ENCODE measurements around the gene DSCAML1.

DNA sequence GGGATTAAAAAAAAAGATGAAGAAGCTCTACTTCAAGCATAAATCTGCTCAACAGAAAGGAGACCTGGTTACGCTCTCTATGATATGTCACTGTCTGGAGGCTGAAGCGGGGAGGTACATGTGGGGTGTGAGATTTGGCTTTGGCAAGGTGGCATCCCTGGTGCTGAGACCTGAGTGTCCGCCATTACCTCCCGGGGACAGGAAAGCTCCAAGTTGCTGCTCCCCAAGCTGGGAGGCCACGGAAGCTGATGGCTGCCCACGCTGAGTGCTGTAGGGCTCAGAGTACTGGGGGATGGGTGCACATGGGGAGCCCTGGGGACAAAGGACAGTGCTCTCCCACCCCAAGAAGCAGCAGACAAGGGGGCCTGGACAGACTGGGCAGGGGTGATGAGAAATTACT is 167.9 kb downstream of the DSCAML1 start:
- TF ChIP-seq FOXK1 (CRISPR knock-in tag; IDR thresholded peaks at IDR 0.05), result no peak
- TF ChIP-seq, protein P1, sequence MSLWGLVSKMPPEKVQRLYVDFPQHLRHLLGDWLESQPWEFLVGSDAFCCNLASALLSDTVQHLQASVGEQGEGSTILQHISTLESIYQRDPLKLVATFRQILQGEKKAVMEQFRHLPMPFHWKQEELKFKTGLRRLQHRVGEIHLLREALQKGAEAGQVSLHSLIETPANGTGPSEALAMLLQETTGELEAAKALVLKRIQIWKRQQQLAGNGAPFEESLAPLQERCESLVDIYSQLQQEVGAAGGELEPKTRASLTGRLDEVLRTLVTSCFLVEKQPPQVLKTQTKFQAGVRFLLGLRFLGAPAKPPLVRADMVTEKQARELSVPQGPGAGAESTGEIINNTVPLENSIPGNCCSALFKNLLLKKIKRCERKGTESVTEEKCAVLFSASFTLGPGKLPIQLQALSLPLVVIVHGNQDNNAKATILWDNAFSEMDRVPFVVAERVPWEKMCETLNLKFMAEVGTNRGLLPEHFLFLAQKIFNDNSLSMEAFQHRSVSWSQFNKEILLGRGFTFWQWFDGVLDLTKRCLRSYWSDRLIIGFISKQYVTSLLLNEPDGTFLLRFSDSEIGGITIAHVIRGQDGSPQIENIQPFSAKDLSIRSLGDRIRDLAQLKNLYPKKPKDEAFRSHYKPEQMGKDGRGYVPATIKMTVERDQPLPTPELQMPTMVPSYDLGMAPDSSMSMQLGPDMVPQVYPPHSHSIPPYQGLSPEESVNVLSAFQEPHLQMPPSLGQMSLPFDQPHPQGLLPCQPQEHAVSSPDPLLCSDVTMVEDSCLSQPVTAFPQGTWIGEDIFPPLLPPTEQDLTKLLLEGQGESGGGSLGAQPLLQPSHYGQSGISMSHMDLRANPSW (CRISPR knock-in tag; conservative IDR thresholded peaks at IDR 0.05; ENCODE audit: low read depth), result no peak
- TF ChIP-seq NFYB (CRISPR knock-in tag; conservative IDR thresholded peaks at IDR 0.05; ENCODE audit: low read depth), result no peak
- no peak for TF ChIP-seq IRF2 (CRISPR knock-in tag; IDR thresholded peaks at IDR 0.05; ENCODE audit: borderline replicate concordance, low read depth)
- TF ChIP-seq, protein P2, sequence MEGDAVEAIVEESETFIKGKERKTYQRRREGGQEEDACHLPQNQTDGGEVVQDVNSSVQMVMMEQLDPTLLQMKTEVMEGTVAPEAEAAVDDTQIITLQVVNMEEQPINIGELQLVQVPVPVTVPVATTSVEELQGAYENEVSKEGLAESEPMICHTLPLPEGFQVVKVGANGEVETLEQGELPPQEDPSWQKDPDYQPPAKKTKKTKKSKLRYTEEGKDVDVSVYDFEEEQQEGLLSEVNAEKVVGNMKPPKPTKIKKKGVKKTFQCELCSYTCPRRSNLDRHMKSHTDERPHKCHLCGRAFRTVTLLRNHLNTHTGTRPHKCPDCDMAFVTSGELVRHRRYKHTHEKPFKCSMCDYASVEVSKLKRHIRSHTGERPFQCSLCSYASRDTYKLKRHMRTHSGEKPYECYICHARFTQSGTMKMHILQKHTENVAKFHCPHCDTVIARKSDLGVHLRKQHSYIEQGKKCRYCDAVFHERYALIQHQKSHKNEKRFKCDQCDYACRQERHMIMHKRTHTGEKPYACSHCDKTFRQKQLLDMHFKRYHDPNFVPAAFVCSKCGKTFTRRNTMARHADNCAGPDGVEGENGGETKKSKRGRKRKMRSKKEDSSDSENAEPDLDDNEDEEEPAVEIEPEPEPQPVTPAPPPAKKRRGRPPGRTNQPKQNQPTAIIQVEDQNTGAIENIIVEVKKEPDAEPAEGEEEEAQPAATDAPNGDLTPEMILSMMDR (IDR thresholded peaks at IDR 0.05), result no peak
- TF ChIP-seq, protein P3, sequence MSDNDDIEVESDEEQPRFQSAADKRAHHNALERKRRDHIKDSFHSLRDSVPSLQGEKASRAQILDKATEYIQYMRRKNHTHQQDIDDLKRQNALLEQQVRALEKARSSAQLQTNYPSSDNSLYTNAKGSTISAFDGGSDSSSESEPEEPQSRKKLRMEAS (CRISPR knock-in tag; IDR thresholded peaks at IDR 0.05), result no peak
- TF ChIP-seq CREB1 (CRISPR knock-in tag; IDR thresholded peaks at IDR 0.05), result no peak
- no peak for TF ChIP-seq ZNF263 (CRISPR knock-in tag; IDR thresholded peaks at IDR 0.05; ENCODE audit: low read depth)
- TF ChIP-seq, protein P4, sequence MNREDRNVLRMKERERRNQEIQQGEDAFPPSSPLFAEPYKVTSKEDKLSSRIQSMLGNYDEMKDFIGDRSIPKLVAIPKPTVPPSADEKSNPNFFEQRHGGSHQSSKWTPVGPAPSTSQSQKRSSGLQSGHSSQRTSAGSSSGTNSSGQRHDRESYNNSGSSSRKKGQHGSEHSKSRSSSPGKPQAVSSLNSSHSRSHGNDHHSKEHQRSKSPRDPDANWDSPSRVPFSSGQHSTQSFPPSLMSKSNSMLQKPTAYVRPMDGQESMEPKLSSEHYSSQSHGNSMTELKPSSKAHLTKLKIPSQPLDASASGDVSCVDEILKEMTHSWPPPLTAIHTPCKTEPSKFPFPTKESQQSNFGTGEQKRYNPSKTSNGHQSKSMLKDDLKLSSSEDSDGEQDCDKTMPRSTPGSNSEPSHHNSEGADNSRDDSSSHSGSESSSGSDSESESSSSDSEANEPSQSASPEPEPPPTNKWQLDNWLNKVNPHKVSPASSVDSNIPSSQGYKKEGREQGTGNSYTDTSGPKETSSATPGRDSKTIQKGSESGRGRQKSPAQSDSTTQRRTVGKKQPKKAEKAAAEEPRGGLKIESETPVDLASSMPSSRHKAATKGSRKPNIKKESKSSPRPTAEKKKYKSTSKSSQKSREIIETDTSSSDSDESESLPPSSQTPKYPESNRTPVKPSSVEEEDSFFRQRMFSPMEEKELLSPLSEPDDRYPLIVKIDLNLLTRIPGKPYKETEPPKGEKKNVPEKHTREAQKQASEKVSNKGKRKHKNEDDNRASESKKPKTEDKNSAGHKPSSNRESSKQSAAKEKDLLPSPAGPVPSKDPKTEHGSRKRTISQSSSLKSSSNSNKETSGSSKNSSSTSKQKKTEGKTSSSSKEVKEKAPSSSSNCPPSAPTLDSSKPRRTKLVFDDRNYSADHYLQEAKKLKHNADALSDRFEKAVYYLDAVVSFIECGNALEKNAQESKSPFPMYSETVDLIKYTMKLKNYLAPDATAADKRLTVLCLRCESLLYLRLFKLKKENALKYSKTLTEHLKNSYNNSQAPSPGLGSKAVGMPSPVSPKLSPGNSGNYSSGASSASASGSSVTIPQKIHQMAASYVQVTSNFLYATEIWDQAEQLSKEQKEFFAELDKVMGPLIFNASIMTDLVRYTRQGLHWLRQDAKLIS (CRISPR knock-in tag; IDR thresholded peaks at IDR 0.05; ENCODE audit: borderline replicate concordance), result no peak
- no peak for TF ChIP-seq TCF7 (CRISPR knock-in tag; IDR thresholded peaks at IDR 0.05; ENCODE audit: low read depth)
- TF ChIP-seq, protein P5, sequence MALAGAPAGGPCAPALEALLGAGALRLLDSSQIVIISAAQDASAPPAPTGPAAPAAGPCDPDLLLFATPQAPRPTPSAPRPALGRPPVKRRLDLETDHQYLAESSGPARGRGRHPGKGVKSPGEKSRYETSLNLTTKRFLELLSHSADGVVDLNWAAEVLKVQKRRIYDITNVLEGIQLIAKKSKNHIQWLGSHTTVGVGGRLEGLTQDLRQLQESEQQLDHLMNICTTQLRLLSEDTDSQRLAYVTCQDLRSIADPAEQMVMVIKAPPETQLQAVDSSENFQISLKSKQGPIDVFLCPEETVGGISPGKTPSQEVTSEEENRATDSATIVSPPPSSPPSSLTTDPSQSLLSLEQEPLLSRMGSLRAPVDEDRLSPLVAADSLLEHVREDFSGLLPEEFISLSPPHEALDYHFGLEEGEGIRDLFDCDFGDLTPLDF (CRISPR knock-in tag; IDR thresholded peaks at IDR 0.05), result no peak
- TF ChIP-seq ZNF232 (CRISPR knock-in tag; IDR thresholded peaks at IDR 0.05), result no peak
- TF ChIP-seq, protein P6, sequence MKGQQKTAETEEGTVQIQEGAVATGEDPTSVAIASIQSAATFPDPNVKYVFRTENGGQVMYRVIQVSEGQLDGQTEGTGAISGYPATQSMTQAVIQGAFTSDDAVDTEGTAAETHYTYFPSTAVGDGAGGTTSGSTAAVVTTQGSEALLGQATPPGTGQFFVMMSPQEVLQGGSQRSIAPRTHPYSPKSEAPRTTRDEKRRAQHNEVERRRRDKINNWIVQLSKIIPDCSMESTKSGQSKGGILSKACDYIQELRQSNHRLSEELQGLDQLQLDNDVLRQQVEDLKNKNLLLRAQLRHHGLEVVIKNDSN (CRISPR knock-in tag; IDR thresholded peaks at IDR 0.05), result no peak
- TF ChIP-seq, protein P7, sequence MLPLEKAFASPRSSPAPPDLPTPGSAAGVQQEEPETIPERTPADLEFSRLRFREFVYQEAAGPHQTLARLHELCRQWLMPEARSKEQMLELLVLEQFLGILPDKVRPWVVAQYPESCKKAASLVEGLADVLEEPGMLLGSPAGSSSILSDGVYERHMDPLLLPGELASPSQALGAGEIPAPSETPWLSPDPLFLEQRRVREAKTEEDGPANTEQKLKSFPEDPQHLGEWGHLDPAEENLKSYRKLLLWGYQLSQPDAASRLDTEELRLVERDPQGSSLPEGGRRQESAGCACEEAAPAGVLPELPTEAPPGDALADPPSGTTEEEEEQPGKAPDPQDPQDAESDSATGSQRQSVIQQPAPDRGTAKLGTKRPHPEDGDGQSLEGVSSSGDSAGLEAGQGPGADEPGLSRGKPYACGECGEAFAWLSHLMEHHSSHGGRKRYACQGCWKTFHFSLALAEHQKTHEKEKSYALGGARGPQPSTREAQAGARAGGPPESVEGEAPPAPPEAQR (CRISPR knock-in tag; IDR thresholded peaks at IDR 0.05), result no peak
